Fibroblast of villous mesenchyme (primary cell): ENCODE measurements around the gene CALML4. TPM values are rescaled to one million over a fixed set of nuclear protein-coding genes. Genes with fewer than 3 reads are reported as not detected.
"Not testable (repeated sequence)": the region's sequence is repeated elsewhere in the genome, so short reads cannot be mapped to it uniquely, and the experiment has no call there.

ENCODE experiments used
- DNase-seq: peaks from one replicate; pipeline ENCODE4 v3.0.0-alpha.2; 2010; ENCODE audit warnings: low read depth
- H3K4me3 ChIP-seq: 2 replicates; pipeline ENCODE4 v1.5.1; 2011; ENCODE audit warnings: low read depth, mild to moderate bottlenecking, low read length
- total RNA-seq: library from RNA; depleted of rRNA; stranded (reverse); fragments of >200 nt; gene quantifications from 2 replicates; pipeline ENCODE4 v1.2.3, GENCODE V29; 2012
- TF ChIP-seq, protein P1 (sequence below): IDR thresholded peaks from 2 replicates; pipeline ENCODE4 v1.5.1; 2012; ENCODE audit warnings: low read depth, mild to moderate bottlenecking, low read length; ENCODE audit not compliant: insufficient read depth

The CALML4 gene
- total RNA-seq, 1 donor: 1.7 TPM

DNA sequence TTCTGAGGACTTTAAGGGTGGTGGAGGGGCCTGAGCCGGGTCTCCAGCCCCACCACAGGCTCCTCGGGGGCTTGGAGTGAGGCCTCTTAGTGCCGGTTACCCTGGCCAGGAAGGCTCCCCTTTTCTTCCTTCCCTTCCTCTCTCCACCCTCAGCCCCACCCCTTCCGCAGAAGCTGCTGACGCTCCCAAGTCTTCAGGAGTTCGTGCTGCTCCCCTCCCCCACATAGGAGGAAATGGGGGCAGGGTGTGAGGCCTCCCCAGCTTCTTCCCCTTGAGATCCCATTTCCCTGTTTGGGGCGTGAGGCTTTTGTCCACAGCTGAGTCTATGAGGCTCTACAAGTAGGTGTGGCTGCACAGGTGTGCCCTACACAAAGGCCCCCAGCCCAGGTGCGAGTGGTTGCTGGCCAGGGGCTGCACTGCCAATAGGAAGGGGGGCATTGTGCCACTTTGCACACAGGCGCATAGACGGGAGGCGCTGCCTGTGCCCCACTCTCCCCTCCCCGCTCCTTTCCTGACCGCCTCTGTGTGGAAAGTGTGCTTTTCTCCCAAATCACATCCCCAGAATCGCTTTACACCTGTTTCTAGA is 915 bp upstream of the CALML4 start:
- TF ChIP-seq, protein P1, sequence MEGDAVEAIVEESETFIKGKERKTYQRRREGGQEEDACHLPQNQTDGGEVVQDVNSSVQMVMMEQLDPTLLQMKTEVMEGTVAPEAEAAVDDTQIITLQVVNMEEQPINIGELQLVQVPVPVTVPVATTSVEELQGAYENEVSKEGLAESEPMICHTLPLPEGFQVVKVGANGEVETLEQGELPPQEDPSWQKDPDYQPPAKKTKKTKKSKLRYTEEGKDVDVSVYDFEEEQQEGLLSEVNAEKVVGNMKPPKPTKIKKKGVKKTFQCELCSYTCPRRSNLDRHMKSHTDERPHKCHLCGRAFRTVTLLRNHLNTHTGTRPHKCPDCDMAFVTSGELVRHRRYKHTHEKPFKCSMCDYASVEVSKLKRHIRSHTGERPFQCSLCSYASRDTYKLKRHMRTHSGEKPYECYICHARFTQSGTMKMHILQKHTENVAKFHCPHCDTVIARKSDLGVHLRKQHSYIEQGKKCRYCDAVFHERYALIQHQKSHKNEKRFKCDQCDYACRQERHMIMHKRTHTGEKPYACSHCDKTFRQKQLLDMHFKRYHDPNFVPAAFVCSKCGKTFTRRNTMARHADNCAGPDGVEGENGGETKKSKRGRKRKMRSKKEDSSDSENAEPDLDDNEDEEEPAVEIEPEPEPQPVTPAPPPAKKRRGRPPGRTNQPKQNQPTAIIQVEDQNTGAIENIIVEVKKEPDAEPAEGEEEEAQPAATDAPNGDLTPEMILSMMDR: no peak
- no peak overlapping the region for H3K4me3 ChIP-seq
- DNase-seq: no peak

DNA sequence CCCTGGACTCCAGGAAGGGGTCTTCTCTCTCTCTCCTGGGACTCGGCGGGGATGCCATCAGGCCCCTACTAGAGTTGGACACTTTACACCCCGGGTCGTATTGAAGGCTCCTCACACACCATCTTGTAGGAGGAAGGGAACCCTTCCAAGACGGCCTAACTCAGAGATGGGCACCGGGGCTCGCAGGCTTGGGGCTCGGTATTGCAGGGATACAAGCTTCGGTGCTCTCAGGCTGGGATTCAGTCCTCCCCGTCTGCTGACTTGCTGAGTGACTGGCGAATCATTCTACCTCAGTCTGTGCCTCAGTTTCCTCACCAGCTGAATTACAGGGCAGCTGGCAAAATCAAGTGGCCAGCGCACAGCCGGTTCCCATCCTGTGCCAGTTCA is 419 bp upstream of the CALML4 start:
- H3K4me3 ChIP-seq: no peak overlapping the region
- TF ChIP-seq, protein P1: no peak
- no peak for DNase-seq

- DNase-seq: no peak
- TF ChIP-seq, protein P1: no peak
- H3K4me3 ChIP-seq: no peak overlapping the region
These were observed 771 bp downstream of the CALML4 start for GRCh38 chr15:68204361-68204760.

DNA sequence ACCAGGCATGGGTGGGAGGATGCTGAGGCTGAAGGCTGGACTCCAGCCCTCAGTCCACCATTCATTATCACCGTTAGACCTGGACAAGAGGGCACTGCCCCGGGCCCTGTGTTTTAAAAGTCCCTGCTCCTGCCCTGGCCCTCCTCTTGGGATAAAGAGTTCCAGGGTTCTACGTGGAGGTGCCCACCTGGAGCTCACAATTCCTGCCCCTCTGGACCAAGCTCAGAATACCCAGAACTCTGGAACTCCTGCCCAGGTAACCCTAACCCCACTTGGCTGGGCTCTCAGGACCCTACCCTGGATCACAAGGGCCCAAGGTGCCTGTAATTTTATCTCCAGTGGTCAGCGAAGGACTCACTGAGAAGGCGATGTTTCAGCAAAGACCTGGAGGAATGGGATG is 1.2 kb downstream of the CALML4 start:
- DNase-seq: no peak
- TF ChIP-seq, protein P1: no peak
- H3K4me3 ChIP-seq: no peak overlapping the region

GRCh38 chr15:68203486-68203885 is 1.6 kb downstream of the CALML4 start:
- DNase-seq: no peak
- no peak overlapping the region for H3K4me3 ChIP-seq
- TF ChIP-seq, protein P1: no peak

DNA sequence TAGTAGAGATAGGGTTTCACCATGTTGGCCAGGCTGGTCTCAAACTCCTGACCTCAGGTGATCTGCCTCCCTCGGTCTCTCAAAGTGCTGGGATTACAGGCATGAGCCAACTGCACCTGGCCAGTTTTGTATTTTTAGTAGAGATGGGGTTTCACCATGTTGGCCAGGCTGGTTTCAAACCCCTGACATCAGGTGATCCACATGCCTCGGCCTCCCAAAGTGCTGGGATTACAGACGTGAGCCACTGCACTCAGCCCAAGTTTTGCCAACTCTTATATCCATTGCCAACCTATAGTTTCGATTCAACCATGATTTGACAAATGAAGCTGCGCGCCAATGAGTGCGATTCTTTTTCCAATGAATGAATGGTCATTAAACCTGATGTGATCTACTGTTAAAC is 2.1 kb downstream of the CALML4 start:
- not testable (repeated sequence) for H3K4me3 ChIP-seq, DNase-seq

GRCh38 chr15:68201879-68202261 is 3.3 kb downstream of the CALML4 start:
- no peak for DNase-seq
- TF ChIP-seq, protein P1: no peak

More at GRCh38 chr15:68201879-68202261, 3.3 kb downstream of the CALML4 start:
- H3K4me3 ChIP-seq: no peak overlapping the region
